T-helper 1 cell treated with Interleukin-12 subunit alpha and Interleukin-12 subunit beta and Interleukin-4 antibody, amounts not matched to agents 30 μg/mL and 1 μg/mL, for 36 hours (primary cell): ENCODE results near the gene TMEM150B.
A peak's percentile ranks its signal among the peaks of the same experiment; 100 is the strongest.

Experiments
- H3K27ac Mint-ChIP-seq: one replicate; pipeline ENCODE4 v1.8.0; 2021; ENCODE audit warnings: mild to moderate bottlenecking, mixed read lengths
- H3K27me3 Mint-ChIP-seq: one replicate; pipeline ENCODE4 v1.8.0; 2021; ENCODE audit warnings: low read depth, mixed read lengths
- H3K36me3 Mint-ChIP-seq: one replicate; pipeline ENCODE4 v1.8.0; 2021; ENCODE audit warnings: low read depth, mixed read lengths
- H3K4me1 Mint-ChIP-seq: one replicate; pipeline ENCODE4 v1.8.0; 2021; ENCODE audit warnings: low read depth, mixed read lengths
- H3K4me3 Mint-ChIP-seq: one replicate; pipeline ENCODE4 v1.8.0; 2021; ENCODE audit warnings: mild to moderate bottlenecking, moderate library complexity, mixed read lengths
- H3K9me3 Mint-ChIP-seq: one replicate; pipeline ENCODE4 v1.8.0; 2021; ENCODE audit warnings: mixed read lengths

Gene TMEM150B

DNA sequence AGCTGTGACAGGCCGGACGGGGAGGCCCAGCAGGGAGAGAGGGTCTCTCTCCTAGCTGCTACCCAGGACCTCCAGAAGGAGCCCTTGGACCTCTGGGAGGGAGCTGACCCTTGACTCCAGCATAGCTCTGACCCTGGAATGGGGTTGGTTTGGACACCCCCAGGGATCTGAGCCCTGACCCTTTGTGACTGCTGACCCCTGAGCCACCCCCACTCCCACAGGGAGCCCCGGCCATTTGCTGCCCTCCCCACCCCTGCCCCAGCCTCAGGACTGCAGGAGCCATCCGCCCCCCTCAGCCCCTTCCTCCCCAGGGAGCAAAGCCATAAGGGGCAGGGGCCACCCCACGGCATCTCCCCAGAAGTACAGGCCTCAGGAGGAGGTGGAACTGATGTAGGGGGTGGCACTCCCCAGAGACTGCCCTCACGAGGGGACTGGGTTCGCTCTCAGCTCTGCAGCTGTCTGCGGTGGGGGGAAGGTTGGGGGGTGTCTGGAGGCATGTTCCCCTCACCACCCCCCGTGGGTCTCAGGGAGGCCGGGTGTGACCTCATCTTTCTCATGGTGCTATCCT lies 22.4 kb upstream of the TMEM150B start:
- Mint-ChIP-seq H3K4me3 (no peak overlapping the region), H3K27me3 (peaks cover 17% of the 10 kb centered on the region), H3K4me1 (peaks cover 5% of the 10 kb centered on the region), H3K36me3 (peaks cover 5% of the 10 kb centered on the region), H3K27ac (no peak overlapping the region), H3K9me3 (no peaks in the 10 kb centered on the region)

DNA sequence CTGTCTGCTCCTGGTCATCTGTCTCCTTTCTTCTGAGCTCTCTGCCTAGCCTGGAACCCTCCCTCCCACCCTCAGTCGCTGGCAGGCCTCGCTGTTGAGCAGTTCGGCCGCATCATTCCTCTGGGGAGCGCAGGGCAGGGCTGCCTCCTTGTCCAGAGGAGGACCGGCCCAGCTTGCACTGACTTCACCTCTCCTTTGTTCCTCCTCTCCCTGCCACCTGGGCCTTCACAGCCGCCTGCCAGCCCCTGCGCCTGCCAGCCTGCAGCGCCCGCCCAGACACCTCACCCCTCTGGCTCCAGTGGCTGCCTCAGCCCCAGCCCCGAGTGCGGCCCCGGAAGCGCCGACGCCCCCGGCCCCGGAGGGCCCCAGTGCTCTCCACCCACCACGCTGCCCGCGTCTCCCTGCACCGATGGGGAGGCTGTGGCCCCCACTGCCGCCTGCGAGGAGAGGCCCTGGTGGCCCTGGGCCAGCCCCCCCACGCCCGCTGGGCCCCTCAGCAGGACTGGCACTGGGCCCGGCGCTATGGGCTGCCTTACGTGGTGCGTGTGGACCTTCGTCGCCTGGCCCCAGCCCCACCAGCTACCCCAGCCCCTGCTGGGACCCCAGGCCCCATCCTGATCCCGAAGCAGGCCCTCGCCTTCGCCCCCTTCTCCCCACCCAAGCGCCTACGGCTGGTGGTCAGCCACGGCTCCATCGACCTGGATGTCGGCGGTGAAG lies 21.7 kb upstream of the TMEM150B start:
- Mint-ChIP-seq H3K36me3 (peaks cover 5% of the 10 kb centered on the region), H3K27ac (no peak overlapping the region), H3K27me3 (peaks cover 11% of the 10 kb centered on the region), H3K4me1 (peaks cover 3% of the 10 kb centered on the region), H3K9me3 (no peaks in the 10 kb centered on the region), H3K4me3 (no peak overlapping the region)

DNA sequence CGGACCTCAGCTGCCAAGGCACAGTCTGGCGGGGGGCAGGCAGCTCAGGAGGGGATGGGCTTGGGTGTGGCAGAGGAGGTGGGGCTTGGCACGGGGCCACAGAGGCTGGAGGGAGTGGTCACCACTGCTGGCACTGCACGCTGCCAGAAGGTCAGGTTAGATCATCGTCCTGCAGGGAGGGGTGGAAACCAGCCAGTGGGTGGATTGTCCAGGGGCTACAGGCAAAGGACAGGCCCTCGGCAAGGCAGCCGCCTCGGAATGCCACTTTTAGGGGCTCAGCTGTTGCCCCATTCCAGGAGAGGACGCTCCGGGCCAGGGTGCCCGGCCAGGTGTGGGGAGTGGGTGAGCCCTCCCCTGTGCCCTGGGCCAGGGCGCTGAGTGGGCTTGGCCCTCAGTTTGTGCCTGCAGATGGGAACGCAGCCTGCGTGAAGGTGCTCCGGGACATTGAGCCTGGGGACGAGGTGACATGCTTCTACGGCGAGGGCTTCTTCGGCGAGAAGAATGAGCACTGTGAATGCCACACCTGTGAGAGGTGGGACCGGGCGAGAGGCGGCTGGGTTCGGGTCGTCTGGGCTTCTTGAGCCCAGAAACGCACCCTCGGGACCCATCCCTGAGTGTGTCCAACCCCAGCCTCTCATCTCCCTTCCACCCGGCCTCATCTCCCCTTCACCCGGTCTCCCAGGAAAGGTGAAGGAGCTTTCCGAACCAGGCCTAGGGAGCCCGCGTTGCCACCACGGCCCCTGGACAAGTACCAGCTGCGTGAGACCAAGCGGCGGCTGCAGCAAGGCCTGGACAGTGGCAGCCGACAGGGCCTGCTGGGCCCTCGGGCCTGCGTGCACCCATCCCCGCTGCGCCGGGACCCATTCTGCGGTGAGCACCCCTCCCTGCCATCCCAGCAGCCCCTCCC lies 20.9 kb upstream of the TMEM150B start:
- peaks cover 4% of the 10 kb centered on the region for H3K4me1 Mint-ChIP-seq
- H3K27ac Mint-ChIP-seq: no peak overlapping the region
- H3K27me3 Mint-ChIP-seq: peaks cover 3% of the 10 kb centered on the region
- peaks cover 5% of the 10 kb centered on the region for H3K36me3 Mint-ChIP-seq
- H3K4me3 Mint-ChIP-seq: no peak overlapping the region
- no peaks in the 10 kb centered on the region for H3K9me3 Mint-ChIP-seq

DNA sequence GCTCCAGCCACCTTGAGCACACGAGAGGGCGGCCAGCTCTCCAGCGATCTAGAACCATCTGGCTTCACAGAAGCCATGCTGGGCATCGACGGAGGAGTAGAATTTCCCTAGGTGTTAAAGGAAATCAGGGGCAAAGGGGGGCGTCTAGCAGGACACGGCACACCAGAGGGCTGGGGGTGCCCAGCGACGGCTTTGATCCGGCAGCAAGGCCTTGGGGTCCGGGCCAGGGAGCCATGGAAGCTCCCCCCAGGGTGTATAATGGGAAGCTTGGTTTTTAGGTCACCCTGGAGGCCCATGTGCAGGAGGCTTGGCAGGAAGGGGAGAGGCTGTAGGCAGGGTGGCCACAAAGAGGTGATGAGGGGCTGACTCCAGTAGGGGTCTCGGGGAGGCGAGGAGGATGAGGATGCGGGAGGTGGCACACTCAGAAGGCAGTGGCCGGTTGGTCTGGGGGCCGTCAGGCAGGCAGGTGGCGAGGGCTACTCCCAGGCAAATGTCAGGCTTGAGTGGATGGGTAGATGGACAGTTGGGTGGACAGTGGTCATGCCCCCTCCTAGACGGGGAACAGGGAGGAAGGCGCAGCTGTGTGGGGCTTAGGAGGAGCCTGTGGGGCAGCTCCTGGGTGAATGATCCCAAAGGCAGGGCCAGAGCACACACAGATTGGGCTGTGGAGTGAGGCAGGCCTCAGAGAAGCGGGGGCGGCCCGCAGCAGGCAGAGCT lies 20.1 kb upstream of the TMEM150B start:
- H3K27me3 Mint-ChIP-seq: no peaks in the 10 kb centered on the region
- H3K27ac Mint-ChIP-seq: no peak overlapping the region
- peaks cover 7% of the 10 kb centered on the region for H3K4me1 Mint-ChIP-seq
- H3K9me3 Mint-ChIP-seq: no peaks in the 10 kb centered on the region
- peaks cover 5% of the 10 kb centered on the region for H3K36me3 Mint-ChIP-seq
- no peak overlapping the region for H3K4me3 Mint-ChIP-seq

GRCh38 chr19:55344444-55344843 lies 19.3 kb upstream of the TMEM150B start:
- Mint-ChIP-seq H3K4me3 (no peak overlapping the region), H3K4me1 (peaks cover 7% of the 10 kb centered on the region), H3K27ac (no peak overlapping the region), H3K36me3 (peaks cover 5% of the 10 kb centered on the region), H3K9me3 (no peaks in the 10 kb centered on the region), H3K27me3 (no peaks in the 10 kb centered on the region)

DNA sequence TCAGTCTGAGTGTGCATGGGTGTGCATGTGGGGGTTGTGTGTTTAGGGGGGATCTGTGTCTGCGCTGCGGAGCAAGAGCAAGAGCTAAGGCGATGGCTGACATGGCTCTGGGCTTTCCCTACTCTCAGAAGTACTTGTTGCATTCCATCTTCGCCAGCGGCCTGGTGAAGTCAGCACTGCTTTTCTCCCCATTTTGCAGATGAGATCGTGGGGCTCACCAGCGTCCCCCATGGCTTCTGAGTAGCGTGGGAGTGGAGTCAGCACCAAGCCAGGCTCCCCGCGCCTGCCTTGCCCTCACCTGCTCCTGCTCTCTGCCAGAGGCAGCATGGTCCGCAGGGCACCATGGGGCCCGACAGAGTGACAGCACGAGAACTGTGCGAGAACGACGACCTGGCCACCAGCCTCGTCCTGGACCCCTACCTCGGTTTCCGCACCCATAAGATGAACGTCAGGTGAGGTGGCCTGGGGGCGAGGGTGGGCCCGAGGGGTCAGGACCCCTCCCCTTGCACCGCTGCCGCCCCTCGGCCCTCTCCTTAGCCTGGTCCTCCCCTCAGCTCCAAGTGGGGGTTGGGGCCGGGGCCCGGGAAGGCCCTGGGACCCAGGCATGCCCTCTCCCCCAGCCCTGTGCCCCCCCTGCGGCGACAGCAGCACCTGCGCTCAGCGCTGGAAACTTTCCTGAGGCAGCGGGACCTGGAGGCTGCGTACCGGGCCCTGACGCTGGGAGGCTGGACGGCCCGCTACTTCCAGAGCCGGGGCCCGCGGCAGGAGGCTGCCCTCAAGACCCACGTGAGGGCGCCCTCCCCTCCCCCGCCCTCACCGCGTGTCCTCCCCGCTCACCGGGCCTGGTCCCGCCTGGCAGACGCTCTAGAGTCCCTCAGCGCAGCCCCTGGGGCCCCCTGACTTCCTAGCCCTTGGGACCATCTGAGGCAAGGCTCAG lies 16.7 kb upstream of the TMEM150B start:
- H3K36me3 Mint-ChIP-seq: peaks cover 5% of the 10 kb centered on the region
- H3K4me3 Mint-ChIP-seq: peak overlapping the region; percentile 58
- H3K4me1 Mint-ChIP-seq: peaks cover 14% of the 10 kb centered on the region
- H3K27ac Mint-ChIP-seq: peak overlapping the region; percentile 53
- peaks cover 7% of the 10 kb centered on the region for H3K27me3 Mint-ChIP-seq
- no peaks in the 10 kb centered on the region for H3K9me3 Mint-ChIP-seq

DNA sequence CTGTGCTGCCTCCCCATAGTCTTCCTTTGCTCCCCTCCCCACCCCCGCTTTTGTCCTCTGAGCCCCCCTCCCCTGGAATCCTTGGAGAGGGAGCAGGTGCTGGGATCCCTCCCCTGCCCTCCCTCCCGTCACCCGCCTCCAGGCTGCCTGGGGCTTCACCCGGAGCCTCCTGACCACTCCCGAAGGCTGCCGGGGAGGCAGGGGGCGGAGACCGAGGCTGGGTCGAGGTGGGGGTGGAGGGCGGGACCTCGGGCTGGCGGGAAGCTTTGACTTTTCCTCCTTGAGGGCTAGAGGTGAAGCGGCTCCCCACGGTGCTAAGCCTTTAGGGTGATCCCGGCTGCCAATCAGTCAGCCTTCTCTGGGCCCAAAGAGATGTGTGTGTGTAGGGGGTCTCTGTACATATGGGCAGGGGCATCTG lies 16.0 kb upstream of the TMEM150B start:
- peaks cover 11% of the 10 kb centered on the region for H3K27me3 Mint-ChIP-seq
- peak overlapping the region; percentile 87 for H3K4me3 Mint-ChIP-seq
- H3K9me3 Mint-ChIP-seq: no peaks in the 10 kb centered on the region
- H3K4me1 Mint-ChIP-seq: peaks cover 14% of the 10 kb centered on the region
- H3K27ac Mint-ChIP-seq: peak overlapping the region; percentile 86
- H3K36me3 Mint-ChIP-seq: peaks cover 5% of the 10 kb centered on the region

DNA sequence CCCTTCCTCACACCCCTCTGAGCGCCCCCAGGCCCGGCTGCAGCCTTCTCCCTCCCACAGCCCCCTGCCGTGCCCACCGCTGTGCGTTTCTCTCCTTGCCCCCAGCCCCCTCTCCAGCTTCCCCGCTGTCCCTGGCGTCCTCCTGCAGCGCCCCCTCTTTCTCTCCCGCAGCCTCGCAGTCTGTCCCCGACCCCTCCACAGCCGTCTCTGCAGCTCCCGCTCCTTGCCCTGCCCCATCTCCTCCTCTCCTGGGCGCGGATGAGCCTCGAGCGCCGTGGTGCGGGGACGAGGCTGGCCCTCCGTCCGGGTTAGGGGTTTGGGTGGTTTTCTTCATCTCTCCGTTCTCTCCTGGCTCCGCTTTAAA lies 15.6 kb upstream of the TMEM150B start:
- H3K4me3 Mint-ChIP-seq: peak overlapping the region; percentile 87
- peaks cover 14% of the 10 kb centered on the region for H3K4me1 Mint-ChIP-seq
- H3K27ac Mint-ChIP-seq: peak overlapping the region; percentile 86
- peaks cover 11% of the 10 kb centered on the region for H3K27me3 Mint-ChIP-seq
- H3K36me3 Mint-ChIP-seq: peaks cover 5% of the 10 kb centered on the region
- H3K9me3 Mint-ChIP-seq: no peaks in the 10 kb centered on the region

GRCh38 chr19:55339889-55340783 lies 15.0 kb upstream of the TMEM150B start:
- Mint-ChIP-seq H3K36me3 (peaks cover 5% of the 10 kb centered on the region), H3K27ac (peak overlapping the region; percentile 95), H3K9me3 (no peaks in the 10 kb centered on the region), H3K27me3 (peaks cover 11% of the 10 kb centered on the region), H3K4me1 (peaks cover 14% of the 10 kb centered on the region), H3K4me3 (peak overlapping the region; percentile 94)

DNA sequence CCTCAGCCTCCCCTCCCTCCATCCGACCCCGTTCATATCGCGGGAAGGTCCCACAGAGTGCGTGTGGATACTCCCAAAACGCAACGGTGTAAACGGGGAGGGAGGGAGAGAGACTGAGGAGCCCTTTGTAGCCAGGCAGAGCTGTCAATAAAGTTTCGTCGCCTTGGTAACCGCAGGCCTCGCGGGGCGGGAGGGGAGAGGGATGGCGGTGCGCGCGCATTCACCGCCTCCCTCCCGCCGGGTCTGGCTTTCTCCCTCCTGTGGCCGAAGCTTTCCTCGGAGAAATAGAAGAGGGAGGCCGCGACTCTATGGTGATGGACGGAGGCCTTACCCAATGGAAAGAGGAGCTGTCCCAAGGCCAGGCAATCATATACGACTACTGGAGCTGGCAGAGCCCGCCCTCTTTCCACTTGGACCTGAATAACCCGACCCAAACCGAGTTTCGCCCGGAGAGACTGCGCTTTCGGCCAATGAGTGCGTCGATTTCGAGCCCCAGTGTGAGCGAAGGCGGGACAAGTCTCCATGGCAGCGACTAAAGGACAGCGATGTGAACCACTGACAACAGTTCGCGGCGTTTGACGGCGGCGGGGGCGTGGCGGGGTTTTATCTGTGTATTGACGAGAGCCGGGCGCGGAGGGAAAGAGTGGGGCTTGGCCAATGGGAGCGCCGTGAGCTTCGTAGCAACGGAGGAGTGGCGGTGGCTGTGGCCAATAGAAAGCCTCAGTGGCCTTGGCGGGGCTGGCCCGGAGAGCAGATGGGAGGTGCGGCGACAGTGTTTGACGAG lies 14.2 kb upstream of the TMEM150B start, which contains the start of gene KMT5C:
TSS of gene KMT5C (plus strand) at position 772 of the 784 bp plus-strand sequence. CDS start 2,061 bp downstream, outside the sequence.
- Mint-ChIP-seq H3K27me3 (peaks cover 11% of the 10 kb centered on the region), H3K36me3 (peaks cover 5% of the 10 kb centered on the region), H3K4me1 (peaks cover 14% of the 10 kb centered on the region), H3K9me3 (no peaks in the 10 kb centered on the region), H3K4me3 (peak within 1 kb of the TSS; percentile 94), H3K27ac (peak within 1 kb of the TSS; percentile 95)

GRCh38 chr19:55336101-55336500 lies 11.0 kb upstream of the TMEM150B start:
- no peaks in the 10 kb centered on the region for H3K36me3 Mint-ChIP-seq
- H3K4me3 Mint-ChIP-seq: no peak overlapping the region
- no peaks in the 10 kb centered on the region for H3K9me3 Mint-ChIP-seq
- H3K4me1 Mint-ChIP-seq: peaks cover 10% of the 10 kb centered on the region
- peaks cover 11% of the 10 kb centered on the region for H3K27me3 Mint-ChIP-seq
- H3K27ac Mint-ChIP-seq: no peak overlapping the region

DNA sequence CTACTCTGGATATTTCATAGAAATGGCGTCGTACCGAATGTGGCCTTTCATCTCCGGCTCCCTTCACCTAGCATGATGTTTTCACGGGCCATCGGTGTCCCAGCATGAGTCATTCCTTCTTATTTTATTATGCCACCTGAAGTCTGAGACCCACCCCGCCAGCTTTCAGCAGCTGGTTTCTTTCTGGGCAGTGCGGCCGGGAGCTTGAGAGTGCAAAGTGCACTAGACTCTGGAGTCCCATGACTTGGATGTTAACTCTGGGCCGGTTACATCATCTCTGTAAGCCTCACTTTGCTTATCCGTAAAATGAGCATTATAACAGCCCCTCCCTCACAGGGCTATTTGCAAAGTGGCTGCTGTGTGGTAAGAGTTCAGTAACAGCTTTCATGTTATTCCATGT lies 8.7 kb upstream of the TMEM150B start:
- peaks cover 6% of the 10 kb centered on the region for H3K4me1 Mint-ChIP-seq
- H3K9me3 Mint-ChIP-seq: no peaks in the 10 kb centered on the region
- H3K27me3 Mint-ChIP-seq: peaks cover 11% of the 10 kb centered on the region
- no peak overlapping the region for H3K4me3 Mint-ChIP-seq
- no peak overlapping the region for H3K27ac Mint-ChIP-seq
- H3K36me3 Mint-ChIP-seq: no peaks in the 10 kb centered on the region
